ENCODE results near the gene SYNE4.

DNA sequence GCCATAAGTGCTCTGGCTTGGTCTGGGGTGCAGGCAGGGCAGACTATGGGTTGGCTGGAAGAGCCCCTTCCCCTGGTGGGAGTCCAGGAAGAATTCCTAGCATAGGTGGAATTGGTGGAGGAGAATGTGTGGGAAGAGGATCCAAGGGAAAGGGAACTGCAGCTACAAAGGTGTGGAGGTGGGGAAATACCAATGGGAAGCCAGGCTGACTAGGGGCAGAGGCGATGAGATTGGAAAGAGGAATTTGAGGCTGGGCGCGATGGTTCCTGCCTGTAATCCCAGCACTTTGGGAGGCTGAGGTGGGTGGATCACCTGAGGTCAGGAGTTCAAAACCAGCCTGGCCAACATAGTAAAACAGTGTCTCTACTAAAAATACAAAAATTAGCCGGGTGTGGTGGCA, 18.5 kb downstream of the SYNE4 start:
- TF ChIP-seq POLR2A (IDR thresholded peaks at IDR 0.05), result no peak
- TF ChIP-seq, protein P1, sequence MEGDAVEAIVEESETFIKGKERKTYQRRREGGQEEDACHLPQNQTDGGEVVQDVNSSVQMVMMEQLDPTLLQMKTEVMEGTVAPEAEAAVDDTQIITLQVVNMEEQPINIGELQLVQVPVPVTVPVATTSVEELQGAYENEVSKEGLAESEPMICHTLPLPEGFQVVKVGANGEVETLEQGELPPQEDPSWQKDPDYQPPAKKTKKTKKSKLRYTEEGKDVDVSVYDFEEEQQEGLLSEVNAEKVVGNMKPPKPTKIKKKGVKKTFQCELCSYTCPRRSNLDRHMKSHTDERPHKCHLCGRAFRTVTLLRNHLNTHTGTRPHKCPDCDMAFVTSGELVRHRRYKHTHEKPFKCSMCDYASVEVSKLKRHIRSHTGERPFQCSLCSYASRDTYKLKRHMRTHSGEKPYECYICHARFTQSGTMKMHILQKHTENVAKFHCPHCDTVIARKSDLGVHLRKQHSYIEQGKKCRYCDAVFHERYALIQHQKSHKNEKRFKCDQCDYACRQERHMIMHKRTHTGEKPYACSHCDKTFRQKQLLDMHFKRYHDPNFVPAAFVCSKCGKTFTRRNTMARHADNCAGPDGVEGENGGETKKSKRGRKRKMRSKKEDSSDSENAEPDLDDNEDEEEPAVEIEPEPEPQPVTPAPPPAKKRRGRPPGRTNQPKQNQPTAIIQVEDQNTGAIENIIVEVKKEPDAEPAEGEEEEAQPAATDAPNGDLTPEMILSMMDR (IDR thresholded peaks at IDR 0.05 in 4 of 5, conservative IDR thresholded peaks at IDR 0.05 in 1 of 5), result no peak
